Measurements from ENCODE around the gene KDELR3. TPM values are rescaled to one million over a fixed set of nuclear protein-coding genes. Genes with fewer than 3 reads are reported as not detected.

Gene KDELR3
- total and polyA plus RNA-seq, 2 donors (not counting 3 experiments of a cell fraction or from before 2014, with no cell fraction given) = 28.6 to 61.3 TPM

- TF ChIP-seq POLR2AphosphoS5 (IDR thresholded peaks at IDR 0.05; ENCODE audit: insufficient read depth, low read depth, low read length) = no peak
- TF ChIP-seq CTCF (IDR thresholded peaks at IDR 0.05; ENCODE audit: extremely low read depth in 1 of 2, insufficient read depth in 1 of 2, low read depth in 1 of 2, low read length in 2 of 2) = no peak
- TF ChIP-seq JUN (IDR thresholded peaks at IDR 0.05; ENCODE audit: borderline replicate concordance, insufficient read depth, insufficient read length, low read depth) = no peak
- TF ChIP-seq FOS (IDR thresholded peaks at IDR 0.05; ENCODE audit: borderline replicate concordance, insufficient read depth, low read length) = no peak
- TF ChIP-seq GATA2 (IDR thresholded peaks at IDR 0.05; ENCODE audit: insufficient read depth, insufficient read length, low read depth, low read length) = no peak
- no peak for TF ChIP-seq MAX (IDR thresholded peaks at IDR 0.05; ENCODE audit: insufficient read depth, insufficient read length)
- no peak for TF ChIP-seq EZH2 (IDR thresholded peaks at IDR 0.05; ENCODE audit: borderline replicate concordance, low read depth, low read length, severe bottlenecking)
- no peak for TF ChIP-seq MYC (IDR thresholded peaks at IDR 0.05; ENCODE audit: low read depth, low read length)
- TF ChIP-seq POLR2A (IDR thresholded peaks at IDR 0.05; ENCODE audit: low read depth, low read length) = no peak
- FAIRE-seq (no peak), DNase-seq (ENCODE audit: low read depth, low spot score) (no peak)
- POLR2A ChIA-PET = no interaction called here
- Histone ChIP-seq H3K27ac (ENCODE audit: insufficient read depth, low read depth, low read length) (no peak overlapping the region), H3K9me1 (replicated peaks; ENCODE audit: control insufficient read depth, extremely low read depth, insufficient read depth, low read length) (no peaks in the 10 kb centered on the region), H3K4me1 (ENCODE audit: control insufficient read depth, extremely low read depth, insufficient read depth, low read length) (peaks cover 13% of the 10 kb centered on the region), H3K9ac (replicated peaks; ENCODE audit: extremely low read depth, insufficient read depth, low read length) (peak overlapping the region; percentile 87), H2AFZ (ENCODE audit: low read depth, low read length) (peak overlapping the region; percentile 96), H3K27me3 (ENCODE audit: control insufficient read depth in 2 of 2, insufficient read depth in 2 of 2, low read length in 2 of 2) (peaks cover 2% of the 10 kb centered on the region in 2 experiments), H3K79me2 (ENCODE audit: control insufficient read depth, insufficient read depth, low read length) (peaks cover 2% of the 10 kb centered on the region), H3K4me2 (ENCODE audit: insufficient read depth, low read length) (peak overlapping the region; percentile 93), H4K20me1 (replicated peaks; ENCODE audit: control insufficient read depth, extremely low read depth, insufficient read depth, low read length) (no peaks in the 10 kb centered on the region), H3K9me3 (replicated peaks; ENCODE audit: control insufficient read depth, insufficient read depth, low read length) (no peaks in the 10 kb centered on the region), H3K4me3 (replicated peaks in 1 of 3; ENCODE audit: insufficient read depth in 1 of 3, low read depth in 1 of 3, low read length in 3 of 3) (peak overlapping the region; percentile 49 to 74 (median 57)), H3K36me3 (ENCODE audit: control insufficient read depth in 2 of 2, extremely low read depth in 1 of 2, insufficient read depth in 2 of 2, low read length in 2 of 2) (no peaks in the 10 kb centered on the region)
- CTCF ChIA-PET = interaction anchor here (1.7 kb wide), 1 partner anchor 53 kb away, joined by 5 read pairs; no protein-coding TSS in a partner anchor
- dilution Hi-C loops (cut with MboI; ENCODE audit: extremely low pct_ligation_motif_present, low sequenced_read_pairs) = no loop called here
- intact Hi-C loops (cut with micrococcal nuclease) = no loop called here
- no TSS peak for BruUV-seq (replicated peaks)
Measured at GRCh38 chr22:38467438-38467903, 425 bp upstream of the KDELR3 start.

Measured in endothelial cell of umbilical vein (primary cell).